Vagina (tissue), 2 donors: ENCODE results near the gene SEMA3A.

ENCODE experiments used
- POLR2A ChIP-seq, 2 donors: fragments of 450-650 bp; IDR thresholded peaks; one replicate each; pipeline ENCODE4 v1.6.1; 2017; ENCODE audit warnings: antibody characterized with exemption in 2 of 2, mild to moderate bottlenecking in 2 of 2, moderate library complexity in 2 of 2
- POLR2AphosphoS5 ChIP-seq, 2 donors: sonication (generic); formaldehyde crosslinking; IDR thresholded peaks; one replicate each; pipeline ENCODE4 v1.9.0; 2017; ENCODE audit warnings: antibody characterized with exemption in 2 of 2, mild to moderate bottlenecking in 2 of 2, low read depth in 1 of 2; ENCODE audit not compliant: insufficient read depth in 1 of 2
- TF ChIP-seq, protein P1 (sequence below), 3 experiments: fragments of 450-650 bp in 2 of 3; fragments of 200-600 bp in 1 of 3; sonication (generic) in 1 of 3; IDR thresholded peaks; one replicate each; pipeline ENCODE4 v1.5.1; 2017 to 2019; ENCODE audit warnings: antibody characterized with exemption in 3 of 3, mild to moderate bottlenecking in 2 of 3, moderate library complexity in 2 of 3

DNA sequence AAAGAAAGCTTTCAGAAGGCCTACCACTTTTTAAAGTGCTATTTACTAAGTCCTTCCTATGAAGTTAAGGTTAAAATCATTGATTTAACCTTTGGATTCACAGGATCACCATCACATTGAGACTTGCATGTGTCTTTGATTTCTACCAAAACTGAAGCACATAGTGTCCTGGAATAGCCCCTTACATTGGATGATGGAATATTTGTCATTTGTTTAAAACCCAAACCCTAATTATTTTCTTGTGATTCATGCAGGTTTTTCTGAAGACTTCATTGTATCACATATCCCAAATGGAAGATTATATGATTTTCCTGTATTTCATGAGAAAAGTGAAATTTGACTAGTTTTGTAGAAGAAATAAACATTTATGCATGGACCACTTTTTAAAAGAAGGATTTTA is 3.3 kb downstream of the SEMA3A start:
- TF ChIP-seq, protein P1, sequence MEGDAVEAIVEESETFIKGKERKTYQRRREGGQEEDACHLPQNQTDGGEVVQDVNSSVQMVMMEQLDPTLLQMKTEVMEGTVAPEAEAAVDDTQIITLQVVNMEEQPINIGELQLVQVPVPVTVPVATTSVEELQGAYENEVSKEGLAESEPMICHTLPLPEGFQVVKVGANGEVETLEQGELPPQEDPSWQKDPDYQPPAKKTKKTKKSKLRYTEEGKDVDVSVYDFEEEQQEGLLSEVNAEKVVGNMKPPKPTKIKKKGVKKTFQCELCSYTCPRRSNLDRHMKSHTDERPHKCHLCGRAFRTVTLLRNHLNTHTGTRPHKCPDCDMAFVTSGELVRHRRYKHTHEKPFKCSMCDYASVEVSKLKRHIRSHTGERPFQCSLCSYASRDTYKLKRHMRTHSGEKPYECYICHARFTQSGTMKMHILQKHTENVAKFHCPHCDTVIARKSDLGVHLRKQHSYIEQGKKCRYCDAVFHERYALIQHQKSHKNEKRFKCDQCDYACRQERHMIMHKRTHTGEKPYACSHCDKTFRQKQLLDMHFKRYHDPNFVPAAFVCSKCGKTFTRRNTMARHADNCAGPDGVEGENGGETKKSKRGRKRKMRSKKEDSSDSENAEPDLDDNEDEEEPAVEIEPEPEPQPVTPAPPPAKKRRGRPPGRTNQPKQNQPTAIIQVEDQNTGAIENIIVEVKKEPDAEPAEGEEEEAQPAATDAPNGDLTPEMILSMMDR (IDR thresholded peaks at IDR 0.05): no peak
- no peak for TF ChIP-seq POLR2AphosphoS5 (IDR thresholded peaks at IDR 0.05; ENCODE audit: insufficient read depth in 1 of 2, low read depth in 1 of 2)
- TF ChIP-seq POLR2A (IDR thresholded peaks at IDR 0.05): no peak
